Measurements from ENCODE around the gene NRG3.

Gene NRG3

GRCh38 chr10:82506680-82507376, 631.8 kb downstream of the NRG3 start:
- FAIRE-seq (no peak), DNase-seq (ENCODE audit: extremely low spot score, insufficient read length, low read depth) (no peak)

- FAIRE-seq = no peak
Measured at GRCh38 chr10:82515256-82515655, 640.3 kb downstream of the NRG3 start.

GRCh38 chr10:82529062-82529461, 654.1 kb downstream of the NRG3 start:
- FAIRE-seq (no peak), DNase-seq (ENCODE audit: extremely low spot score, insufficient read length, low read depth) (no peak)

More at GRCh38 chr10:82515256-82515655, 640.3 kb downstream of the NRG3 start:
- no peak for DNase-seq (ENCODE audit: extremely low spot score, insufficient read length, low read depth)

GRCh38 chr10:82535457-82535856, 660.5 kb downstream of the NRG3 start:
- FAIRE-seq (no peak), DNase-seq (ENCODE audit: extremely low spot score, insufficient read length, low read depth) (no peak)

- FAIRE-seq (no peak), DNase-seq (ENCODE audit: extremely low spot score, insufficient read length, low read depth) (no peak)
Measured at GRCh38 chr10:82536668-82537067, 661.7 kb downstream of the NRG3 start.

- DNase-seq (ENCODE audit: extremely low spot score, insufficient read length, low read depth) (no peak), FAIRE-seq (no peak)
Measured at GRCh38 chr10:82538272-82538671, 663.3 kb downstream of the NRG3 start.

GRCh38 chr10:82543631-82544030, 668.6 kb downstream of the NRG3 start:
- DNase-seq (ENCODE audit: extremely low spot score, insufficient read length, low read depth) (no peak), FAIRE-seq (no peak)

- FAIRE-seq (no peak), DNase-seq (ENCODE audit: extremely low spot score, insufficient read length, low read depth) (no peak)
Measured at GRCh38 chr10:82544377-82544776, 669.4 kb downstream of the NRG3 start.

GRCh38 chr10:82551506-82551905, 676.5 kb downstream of the NRG3 start:
- no peak for DNase-seq (ENCODE audit: extremely low spot score, insufficient read length, low read depth)
- FAIRE-seq = no peak

GRCh38 chr10:82552267-82552666, 677.3 kb downstream of the NRG3 start:
- DNase-seq (ENCODE audit: extremely low spot score, insufficient read length, low read depth) (no peak), FAIRE-seq (no peak)

GRCh38 chr10:82554381-82554780, 679.4 kb downstream of the NRG3 start:
- no peak for DNase-seq (ENCODE audit: extremely low spot score, insufficient read length, low read depth)
- FAIRE-seq = no peak

- no peak for FAIRE-seq
- no peak for DNase-seq (ENCODE audit: extremely low spot score, insufficient read length, low read depth)
Measured at GRCh38 chr10:82558014-82558607, 683.1 kb downstream of the NRG3 start.

- DNase-seq (ENCODE audit: extremely low spot score, insufficient read length, low read depth) (no peak), FAIRE-seq (no peak)
Measured at GRCh38 chr10:82564353-82565196, 689.6 kb downstream of the NRG3 start.

GRCh38 chr10:82565197-82565575, 690.2 kb downstream of the NRG3 start:
- FAIRE-seq (no peak), DNase-seq (ENCODE audit: extremely low spot score, insufficient read length, low read depth) (no peak)

GRCh38 chr10:82572744-82573143, 697.8 kb downstream of the NRG3 start:
- no peak for DNase-seq (ENCODE audit: extremely low spot score, insufficient read length, low read depth)
- no peak for FAIRE-seq

- DNase-seq (ENCODE audit: extremely low spot score, insufficient read length, low read depth) = no peak
- no peak for FAIRE-seq
Measured at GRCh38 chr10:82574081-82574480, 699.1 kb downstream of the NRG3 start.

GRCh38 chr10:82575318-82575717, 700.3 kb downstream of the NRG3 start:
- FAIRE-seq = no peak

GRCh38 chr10:82576093-82576492, 701.1 kb downstream of the NRG3 start:
- DNase-seq (ENCODE audit: extremely low spot score, insufficient read length, low read depth) (no peak), FAIRE-seq (no peak)

More at GRCh38 chr10:82575318-82575717, 700.3 kb downstream of the NRG3 start:
- DNase-seq (ENCODE audit: extremely low spot score, insufficient read length, low read depth) = no peak

- DNase-seq (ENCODE audit: extremely low spot score, insufficient read length, low read depth) = no peak
- FAIRE-seq = no peak
Measured at GRCh38 chr10:82581940-82582339, 706.9 kb downstream of the NRG3 start.

- no peak for DNase-seq (ENCODE audit: extremely low spot score, insufficient read length, low read depth)
- FAIRE-seq = no peak
Measured at GRCh38 chr10:82591421-82591820, 716.4 kb downstream of the NRG3 start.

GRCh38 chr10:82597840-82598239, 722.8 kb downstream of the NRG3 start:
- DNase-seq (ENCODE audit: extremely low spot score, insufficient read length, low read depth) (no peak), FAIRE-seq (no peak)

All from GM18507 (cell line).